ENCODE data around the gene ZNF385C. TPM values are rescaled to one million over a fixed set of nuclear protein-coding genes. Genes with fewer than 3 reads are reported as not detected.

Gene ZNF385C
- total RNA-seq, 2 experiments from 2014 or later, result 0.67 to 0.85 TPM

GRCh38 chr17:42038221-42038973 is 59.9 kb downstream of the ZNF385C start:
- CTCF ChIA-PET (ENCODE audit: unreplicated experiment), result no interaction called here
- Histone ChIP-seq H3K4me2 (ENCODE audit: low read length) (no peak overlapping the region), H3K4me3 (ENCODE audit: low read depth, low read length, poor library complexity, severe bottlenecking) (no peak overlapping the region), H3K9me2 (ENCODE audit: insufficient read depth, low read length) (no peaks in the 10 kb centered on the region), H3K4me1 (ENCODE audit: insufficient read depth, low read length, poor library complexity, severe bottlenecking) (peaks cover 12% of the 10 kb centered on the region), H3K9me3 (ENCODE audit: low read length) (no peaks in the 10 kb centered on the region), H4K20me1 (ENCODE audit: insufficient read depth, low read length) (no peaks in the 10 kb centered on the region), H3K36me3 (ENCODE audit: insufficient read depth, low read length) (no peaks in the 10 kb centered on the region), H3K79me2 (ENCODE audit: insufficient read depth, low read depth, low read length) (no peaks in the 10 kb centered on the region), H2AFZ (ENCODE audit: low read length) (no peak overlapping the region), H3K27ac (ENCODE audit: low read depth, low read length, poor library complexity, severe bottlenecking) (no peak overlapping the region)
- intact Hi-C loops (cut with micrococcal nuclease; ENCODE audit: unreplicated experiment), result no loop called here
- no peak for DNase-seq (ENCODE audit: low spot score)
- POLR2A ChIA-PET, result interaction anchor here (0.6 kb wide), 1 partner anchor 157 kb away, joined by 4 read pairs; no protein-coding TSS in a partner anchor
- BruUV-seq (replicated peaks), result no TSS peak
- TF ChIP-seq EZH2phosphoT487 (IDR thresholded peaks at IDR 0.05; ENCODE audit: borderline replicate concordance, low read depth, low read length), result no peak
- no peak for TF ChIP-seq CTCF (conservative IDR thresholded peaks at IDR 0.05; ENCODE audit: low read length)

- Histone ChIP-seq H3K9me3 (ENCODE audit: low read length) (no peaks in the 10 kb centered on the region), H3K79me2 (ENCODE audit: insufficient read depth, low read depth, low read length) (no peaks in the 10 kb centered on the region), H4K20me1 (ENCODE audit: insufficient read depth, low read length) (no peaks in the 10 kb centered on the region), H3K36me3 (ENCODE audit: insufficient read depth, low read length) (no peaks in the 10 kb centered on the region), H3K4me2 (ENCODE audit: low read length) (peak overlapping the region; percentile 34), H3K4me3 (ENCODE audit: low read depth, low read length, poor library complexity, severe bottlenecking) (no peak overlapping the region), H3K9me2 (ENCODE audit: insufficient read depth, low read length) (no peaks in the 10 kb centered on the region), H3K4me1 (ENCODE audit: insufficient read depth, low read length, poor library complexity, severe bottlenecking) (peaks cover 12% of the 10 kb centered on the region), H2AFZ (ENCODE audit: low read length) (peak overlapping the region; percentile 75), H3K27ac (ENCODE audit: low read depth, low read length, poor library complexity, severe bottlenecking) (no peak overlapping the region)
- ChIA-PET CTCF (ENCODE audit: unreplicated experiment) (no interaction called here), POLR2A (interaction anchor here (0.6 to 0.9 kb wide), 3 partner anchors 17 to 105 kb away, joined by 3 to 5 read pairs (median 4); partner anchors contain the start of gene DNAJC7)
- no peak for TF ChIP-seq EZH2phosphoT487 (IDR thresholded peaks at IDR 0.05; ENCODE audit: borderline replicate concordance, low read depth, low read length)
- no peak for TF ChIP-seq CTCF (conservative IDR thresholded peaks at IDR 0.05; ENCODE audit: low read length)
- no TSS peak for BruUV-seq (replicated peaks)
- peak; percentile 64 for DNase-seq (ENCODE audit: low spot score)
- intact Hi-C loops (cut with micrococcal nuclease; ENCODE audit: unreplicated experiment), result no loop called here
These were observed 64.2 kb downstream of the ZNF385C start for GRCh38 chr17:42034059-42034458.

- CTCF ChIA-PET (ENCODE audit: unreplicated experiment), result no interaction called here
- H4K20me1 ChIP-seq (ENCODE audit: insufficient read depth, low read length), result no peaks in the 10 kb centered on the region
- H3K9me2 ChIP-seq (ENCODE audit: insufficient read depth, low read length), result no peaks in the 10 kb centered on the region
- no peaks in the 10 kb centered on the region for H3K9me3 ChIP-seq (ENCODE audit: low read length)
- TF ChIP-seq EZH2phosphoT487 (IDR thresholded peaks at IDR 0.05; ENCODE audit: borderline replicate concordance, low read depth, low read length) (no peak), CTCF (conservative IDR thresholded peaks at IDR 0.05; ENCODE audit: low read length) (no peak)
- no peak overlapping the region for H3K27ac ChIP-seq (ENCODE audit: low read depth, low read length, poor library complexity, severe bottlenecking)
- H3K4me3 ChIP-seq (ENCODE audit: low read depth, low read length, poor library complexity, severe bottlenecking), result no peak overlapping the region
- no peak for DNase-seq (ENCODE audit: low spot score)
- no peak overlapping the region for H3K4me2 ChIP-seq (ENCODE audit: low read length)
- intact Hi-C loops (cut with micrococcal nuclease; ENCODE audit: unreplicated experiment), result no loop called here
- no peaks in the 10 kb centered on the region for H3K36me3 ChIP-seq (ENCODE audit: insufficient read depth, low read length)
- no peaks in the 10 kb centered on the region for H3K79me2 ChIP-seq (ENCODE audit: insufficient read depth, low read depth, low read length)
- POLR2A ChIA-PET, result interaction anchor here (0.5 to 1.0 kb wide), 2 partner anchors 11 to 246 kb away, joined by 3 read pairs; partner anchors contain the start of gene NKIRAS2
- peaks cover 12% of the 10 kb centered on the region for H3K4me1 ChIP-seq (ENCODE audit: insufficient read depth, low read length, poor library complexity, severe bottlenecking)
- no TSS peak for BruUV-seq (replicated peaks)
- no peak overlapping the region for H2AFZ ChIP-seq (ENCODE audit: low read length)
These were observed 66.7 kb downstream of the ZNF385C start for GRCh38 chr17:42031584-42031983.

Data from OCI-LY7 (cell line).